Keratinocyte (primary cell): ENCODE results near the gene PYROXD2.

Source experiments
- EZH2 ChIP-seq: IDR thresholded peaks from one replicate; pipeline ENCODE4 v1.6.1; 2012; ENCODE audit warnings: inconsistent platforms, mild to moderate bottlenecking, low read length, moderate library complexity
- TF ChIP-seq, protein P1 (sequence below), 3 experiments: IDR thresholded peaks in 1 of 3; conservative IDR thresholded peaks in 1 of 3; optimal IDR thresholded peaks in 1 of 3; 2 replicates in 2 of 3; 3 replicates in 1 of 3; pipeline versions ENCODE3 to v1.5.1; 2011; ENCODE audit warnings: low read length in 3 of 3, mild to moderate bottlenecking in 3 of 3, moderate library complexity in 2 of 3, control low read depth in 1 of 3, inconsistent platforms in 1 of 3; ENCODE audit not compliant: insufficient read depth in 2 of 3; ENCODE audit errors: extremely low read depth in 1 of 3

DNA sequence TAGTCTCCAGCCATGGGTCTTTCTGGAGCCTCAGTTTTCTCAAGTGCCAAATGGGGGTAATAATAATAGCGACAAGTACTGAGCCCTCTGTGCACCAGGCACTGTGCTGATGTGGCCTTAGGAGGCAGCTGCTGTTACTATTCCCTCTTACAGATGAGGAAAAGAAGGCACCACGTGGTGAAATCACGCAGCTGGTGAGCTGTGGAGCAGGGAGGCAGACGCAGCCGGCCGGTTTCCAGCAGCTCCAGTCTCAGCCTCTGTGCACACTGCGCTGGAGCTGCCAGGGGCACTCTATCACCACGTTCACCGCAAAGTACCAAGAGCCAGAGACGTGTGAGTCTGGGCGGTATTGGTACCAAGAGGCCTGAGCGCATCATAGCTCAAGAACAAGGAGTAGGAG is 9.6 kb downstream of the PYROXD2 start:
- no peak for TF ChIP-seq EZH2
- TF ChIP-seq, protein P1, sequence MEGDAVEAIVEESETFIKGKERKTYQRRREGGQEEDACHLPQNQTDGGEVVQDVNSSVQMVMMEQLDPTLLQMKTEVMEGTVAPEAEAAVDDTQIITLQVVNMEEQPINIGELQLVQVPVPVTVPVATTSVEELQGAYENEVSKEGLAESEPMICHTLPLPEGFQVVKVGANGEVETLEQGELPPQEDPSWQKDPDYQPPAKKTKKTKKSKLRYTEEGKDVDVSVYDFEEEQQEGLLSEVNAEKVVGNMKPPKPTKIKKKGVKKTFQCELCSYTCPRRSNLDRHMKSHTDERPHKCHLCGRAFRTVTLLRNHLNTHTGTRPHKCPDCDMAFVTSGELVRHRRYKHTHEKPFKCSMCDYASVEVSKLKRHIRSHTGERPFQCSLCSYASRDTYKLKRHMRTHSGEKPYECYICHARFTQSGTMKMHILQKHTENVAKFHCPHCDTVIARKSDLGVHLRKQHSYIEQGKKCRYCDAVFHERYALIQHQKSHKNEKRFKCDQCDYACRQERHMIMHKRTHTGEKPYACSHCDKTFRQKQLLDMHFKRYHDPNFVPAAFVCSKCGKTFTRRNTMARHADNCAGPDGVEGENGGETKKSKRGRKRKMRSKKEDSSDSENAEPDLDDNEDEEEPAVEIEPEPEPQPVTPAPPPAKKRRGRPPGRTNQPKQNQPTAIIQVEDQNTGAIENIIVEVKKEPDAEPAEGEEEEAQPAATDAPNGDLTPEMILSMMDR (optimal IDR thresholded peaks at IDR 0.05 in 1 of 3, IDR thresholded peaks at IDR 0.05 in 1 of 3, conservative IDR thresholded peaks at IDR 0.05 in 1 of 3; ENCODE audit: extremely low read depth in 1 of 3, insufficient read depth in 2 of 3, low read length in 3 of 3), result no peak
